Activated naive CD4-positive, alpha-beta T cell treated with Interleukin-2 at 50 U/mL for 16 hours (primary cell): ENCODE data around the gene P3H4.

Experiments used
- DNase-seq: peaks from one replicate; pipeline ENCODE4 v3.0.0-alpha.2; 2020

The P3H4 gene

GRCh38 chr17:41769346-41769862 lies 42.3 kb downstream of the P3H4 start:
- no peak for DNase-seq

GRCh38 chr17:41768682-41769288 lies 43.0 kb downstream of the P3H4 start:
- DNase-seq = no peak

GRCh38 chr17:41767324-41768042 lies 44.3 kb downstream of the P3H4 start:
- DNase-seq = no peak

GRCh38 chr17:41766135-41766534 lies 45.6 kb downstream of the P3H4 start:
- DNase-seq = no peak

- DNase-seq = no peak
These were observed 48.4 kb downstream of the P3H4 start for GRCh38 chr17:41763327-41763726.

- no peak for DNase-seq
These were observed 48.9 kb downstream of the P3H4 start for GRCh38 chr17:41762841-41763240.

- DNase-seq = no peak
These were observed 49.4 kb downstream of the P3H4 start for GRCh38 chr17:41762391-41762790.

GRCh38 chr17:41760878-41761277 lies 50.9 kb downstream of the P3H4 start:
- DNase-seq = no peak

- DNase-seq = no peak
These were observed 53.1 kb downstream of the P3H4 start for GRCh38 chr17:41758601-41759000.

GRCh38 chr17:41754066-41754465 lies 57.7 kb downstream of the P3H4 start:
- DNase-seq = no peak
